ENCODE measurements around the gene TMEM163. TPM values are rescaled to one million over a fixed set of nuclear protein-coding genes. Genes with fewer than 3 reads are reported as not detected.

TMEM163 gene
- total RNA-seq, 1 donor from 2014 or later: 0.18 TPM

DNA sequence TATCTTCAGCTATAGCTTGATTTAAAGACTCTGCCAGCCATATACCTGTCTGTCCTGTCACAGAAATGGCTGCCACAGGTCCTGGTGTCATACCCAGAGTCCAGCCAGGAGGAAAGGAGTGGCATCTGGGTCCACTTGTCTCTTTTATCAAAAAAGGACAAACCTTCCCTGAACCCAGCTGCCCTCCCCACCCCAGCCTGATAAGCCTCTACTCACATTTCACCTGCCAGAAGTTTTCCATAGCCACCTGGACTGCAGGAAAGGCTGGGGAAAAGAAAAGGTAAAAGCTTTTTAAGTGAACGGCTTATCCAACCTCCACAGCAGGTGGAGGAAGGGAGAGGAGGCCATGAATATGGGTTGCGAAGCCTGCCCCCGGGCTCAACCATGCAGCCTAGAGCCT lies 32.8 kb downstream of the TMEM163 start:
- H3K4me2 ChIP-seq (ENCODE audit: low read length): no peak overlapping the region
- DNase-seq (ENCODE audit: low read depth) (no peak), FAIRE-seq (no peak)
- no peak overlapping the region for H3K9ac ChIP-seq (ENCODE audit: low read length)
- no peak for TF ChIP-seq CTCF (IDR thresholded peaks at IDR 0.05; ENCODE audit: insufficient read depth, low read depth, low read length)
- no peak for TF ChIP-seq EZH2 (IDR thresholded peaks at IDR 0.05; ENCODE audit: insufficient read depth, low read length)
- H3K79me2 ChIP-seq (ENCODE audit: insufficient read depth, low read length): no peaks in the 10 kb centered on the region
- no peaks in the 10 kb centered on the region for H3K27me3 ChIP-seq (ENCODE audit: insufficient read depth, low read length)
- H3K27ac Mint-ChIP-seq (ENCODE audit: unreplicated experiment): no peak overlapping the region
- H3K9me3 ChIP-seq (ENCODE audit: insufficient read depth, low read depth, low read length): no peaks in the 10 kb centered on the region
- H3K9me3 Mint-ChIP-seq (ENCODE audit: unreplicated experiment): no peaks in the 10 kb centered on the region
- H3K36me3 ChIP-seq (ENCODE audit: insufficient read depth, low read length): no peaks in the 10 kb centered on the region
- H3K4me1 ChIP-seq (ENCODE audit: insufficient read depth, low read length): peaks cover 2% of the 10 kb centered on the region
- H3K27me3 Mint-ChIP-seq (ENCODE audit: low read depth, unreplicated experiment): no peaks in the 10 kb centered on the region
- no peak overlapping the region for H3K27ac ChIP-seq (ENCODE audit: low read depth, low read length)
- no peaks in the 10 kb centered on the region for H3K36me3 Mint-ChIP-seq (ENCODE audit: low read depth, unreplicated experiment)
- no peak overlapping the region for H3K4me3 ChIP-seq (ENCODE audit: insufficient read depth, low read depth, low read length)
- H3K4me1 Mint-ChIP-seq (ENCODE audit: low read depth, unreplicated experiment): peaks cover 14% of the 10 kb centered on the region
- no peak overlapping the region for H3K4me3 Mint-ChIP-seq (ENCODE audit: unreplicated experiment)
- no peak overlapping the region for H2AFZ ChIP-seq (ENCODE audit: low read depth, low read length)
- H4K20me1 ChIP-seq (ENCODE audit: insufficient read depth, low read length): no peaks in the 10 kb centered on the region

DNA sequence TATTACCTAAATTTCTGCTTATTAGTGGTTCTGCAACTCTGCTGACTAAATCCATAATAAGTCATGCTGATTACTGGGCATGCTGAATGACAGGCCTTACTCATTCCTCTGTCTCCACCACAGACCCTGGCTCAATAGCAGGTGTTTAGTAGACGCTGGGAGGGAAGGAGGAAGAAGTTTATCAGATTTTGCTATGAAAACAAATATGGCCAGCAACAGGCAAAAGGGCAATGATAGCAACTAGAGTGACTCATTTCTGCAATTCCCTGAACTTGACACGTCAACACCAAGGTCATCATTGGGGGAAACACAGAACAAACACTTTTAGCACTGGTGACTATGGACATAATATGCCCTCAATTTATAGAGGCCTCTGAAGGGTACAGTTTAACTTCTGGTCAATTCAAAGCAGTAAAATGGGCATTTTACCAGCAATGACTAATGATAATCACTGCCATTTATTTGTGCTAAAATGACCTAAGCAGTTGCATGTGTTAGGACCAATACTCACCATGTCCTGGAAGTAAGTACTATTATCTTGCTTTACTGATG lies 35.2 kb downstream of the TMEM163 start:
- Histone ChIP-seq H3K4me1 (ENCODE audit: insufficient read depth, low read length) (peaks cover 2% of the 10 kb centered on the region), H3K27ac (ENCODE audit: low read depth, low read length) (no peak overlapping the region), H2AFZ (ENCODE audit: low read depth, low read length) (no peak overlapping the region), H3K4me2 (ENCODE audit: low read length) (no peak overlapping the region), H3K36me3 (ENCODE audit: insufficient read depth, low read length) (no peaks in the 10 kb centered on the region), H3K4me3 (ENCODE audit: insufficient read depth, low read depth, low read length) (no peak overlapping the region), H3K79me2 (ENCODE audit: insufficient read depth, low read length) (no peaks in the 10 kb centered on the region), H4K20me1 (ENCODE audit: insufficient read depth, low read length) (no peaks in the 10 kb centered on the region), H3K27me3 (ENCODE audit: insufficient read depth, low read length) (no peaks in the 10 kb centered on the region), H3K9ac (ENCODE audit: low read length) (no peak overlapping the region), H3K9me3 (ENCODE audit: insufficient read depth, low read depth, low read length) (no peaks in the 10 kb centered on the region)
- FAIRE-seq (no peak), DNase-seq (ENCODE audit: low read depth) (peak; percentile 22)
- Mint-ChIP-seq H3K36me3 (ENCODE audit: low read depth, unreplicated experiment) (no peaks in the 10 kb centered on the region), H3K4me3 (ENCODE audit: unreplicated experiment) (no peak overlapping the region), H3K27me3 (ENCODE audit: low read depth, unreplicated experiment) (no peaks in the 10 kb centered on the region), H3K9me3 (ENCODE audit: unreplicated experiment) (no peaks in the 10 kb centered on the region), H3K27ac (ENCODE audit: unreplicated experiment) (no peak overlapping the region), H3K4me1 (ENCODE audit: low read depth, unreplicated experiment) (peaks cover 17% of the 10 kb centered on the region)
- no peak for TF ChIP-seq EZH2 (IDR thresholded peaks at IDR 0.05; ENCODE audit: insufficient read depth, low read length)
- TF ChIP-seq CTCF (IDR thresholded peaks at IDR 0.05; ENCODE audit: insufficient read depth, low read depth, low read length): no peak

DNA sequence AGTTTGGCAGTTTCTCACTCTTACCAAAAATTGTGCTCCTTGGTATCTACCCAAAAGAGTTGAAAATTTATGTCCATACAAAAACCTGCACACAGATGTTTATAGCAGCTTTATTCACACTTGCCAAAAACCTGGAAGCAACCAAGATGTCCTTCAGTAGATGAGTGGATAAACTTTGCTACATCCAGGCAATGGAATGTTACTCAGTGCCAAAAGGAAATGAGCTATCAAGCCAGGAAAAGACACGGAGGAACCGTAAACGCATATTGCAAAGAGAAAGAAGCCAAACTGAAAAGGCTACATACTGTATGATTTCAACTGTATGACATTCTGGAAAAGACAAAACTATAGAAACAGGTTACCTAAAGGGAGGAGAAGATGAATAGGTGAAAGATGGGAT lies 36.1 kb downstream of the TMEM163 start:
- Mint-ChIP-seq H3K4me3 (ENCODE audit: unreplicated experiment) (no peak overlapping the region), H3K9me3 (ENCODE audit: unreplicated experiment) (no peaks in the 10 kb centered on the region), H3K4me1 (ENCODE audit: low read depth, unreplicated experiment) (peaks cover 17% of the 10 kb centered on the region), H3K27me3 (ENCODE audit: low read depth, unreplicated experiment) (no peaks in the 10 kb centered on the region), H3K36me3 (ENCODE audit: low read depth, unreplicated experiment) (no peaks in the 10 kb centered on the region), H3K27ac (ENCODE audit: unreplicated experiment) (no peak overlapping the region)
- DNase-seq (ENCODE audit: low read depth) (peak; percentile 23), FAIRE-seq (no peak)
- Histone ChIP-seq H3K9me3 (ENCODE audit: insufficient read depth, low read depth, low read length) (no peaks in the 10 kb centered on the region), H3K27ac (ENCODE audit: low read depth, low read length) (no peak overlapping the region), H3K36me3 (ENCODE audit: insufficient read depth, low read length) (no peaks in the 10 kb centered on the region), H3K79me2 (ENCODE audit: insufficient read depth, low read length) (no peaks in the 10 kb centered on the region), H3K9ac (ENCODE audit: low read length) (no peak overlapping the region), H4K20me1 (ENCODE audit: insufficient read depth, low read length) (no peaks in the 10 kb centered on the region), H3K4me3 (ENCODE audit: insufficient read depth, low read depth, low read length) (no peak overlapping the region), H3K27me3 (ENCODE audit: insufficient read depth, low read length) (no peaks in the 10 kb centered on the region), H3K4me2 (ENCODE audit: low read length) (peak overlapping the region; percentile 12), H3K4me1 (ENCODE audit: insufficient read depth, low read length) (peaks cover 2% of the 10 kb centered on the region), H2AFZ (ENCODE audit: low read depth, low read length) (no peak overlapping the region)
- TF ChIP-seq EZH2 (IDR thresholded peaks at IDR 0.05; ENCODE audit: insufficient read depth, low read length) (no peak), CTCF (IDR thresholded peaks at IDR 0.05; ENCODE audit: insufficient read depth, low read depth, low read length) (no peak)

All from astrocyte (in vitro differentiated cells and primary cell).